ENCODE measurements around the gene UNC79. TPM values are rescaled to one million over a fixed set of nuclear protein-coding genes. Genes with fewer than 3 reads are reported as not detected.

UNC79 gene
- total and polyA plus RNA-seq, 10 of the 15 experiments (the other 5 are each of a cell fraction or from before 2014, with no cell fraction given): 0.04 to 0.29 (median 0.14) TPM

- in situ Hi-C loops (cut with MboI): no loop called here
- CTCF ChIA-PET: no interaction called here
- Histone ChIP-seq H3K9ac (ENCODE audit: control insufficient read depth, insufficient read depth, low read length) (no peak overlapping the region), H2AFZ (ENCODE audit: control insufficient read depth, low read depth, low read length) (no peak overlapping the region), H3K4me2 (ENCODE audit: control insufficient read depth, insufficient read depth) (no peak overlapping the region), H3K4me1 (ENCODE audit: control insufficient read depth, insufficient read depth, low read length) (no peaks in the 10 kb centered on the region), H3K79me2 (ENCODE audit: control insufficient read depth, insufficient read depth, low read length) (no peaks in the 10 kb centered on the region), H3K4me3 (no peak overlapping the region), H4K20me1 (ENCODE audit: control insufficient read depth, insufficient read depth) (no peaks in the 10 kb centered on the region), H3K27ac (ENCODE audit: control insufficient read depth, insufficient read depth) (no peak overlapping the region), H3K36me3 (ENCODE audit: control insufficient read depth in 2 of 2, insufficient read depth in 2 of 2, low read length in 1 of 2) (no peaks in the 10 kb centered on the region), H3K9me3 (replicated peaks; ENCODE audit: control insufficient read depth, insufficient read depth, low read length) (no peaks in the 10 kb centered on the region; the same call in 2 of the 3 replicates), H3K27me3 (replicated peaks in 1 of 2; ENCODE audit: control insufficient read depth in 2 of 2, insufficient read depth in 2 of 2, low read length in 1 of 2) (peaks cover 0 to 2% of the 10 kb centered on the region in 2 experiments; a peak in 1 of 4 replicates)
- TF ChIP-seq ZNF274 (IDR thresholded peaks at IDR 0.05; ENCODE audit: insufficient read depth, insufficient read length): no peak
- TF ChIP-seq RBBP5 (conservative IDR thresholded peaks at IDR 0.05): no peak
- no peak for TF ChIP-seq ZNF592 (IDR thresholded peaks at IDR 0.05)
- no peak for TF ChIP-seq SREBF2 (IDR thresholded peaks at IDR 0.05; ENCODE audit: low read length)
- TF ChIP-seq HSF1 (IDR thresholded peaks at IDR 0.05; ENCODE audit: low read depth, low read length): no peak
- TF ChIP-seq BCL3 (IDR thresholded peaks at IDR 0.05; ENCODE audit: borderline replicate concordance, insufficient read depth, low read depth, low read length, poor library complexity, severe bottlenecking): no peak
- TF ChIP-seq MYC (IDR thresholded peaks at IDR 0.05; ENCODE audit: insufficient read depth, insufficient read length, insufficient replicate concordance, low read length, severe bottlenecking): no peak
- POLR2A ChIA-PET: no interaction called here
- SMC1A ChIA-PET (ENCODE audit: uncharacterized antibody, unreplicated experiment): interaction anchor here (1.6 kb wide), 1 partner anchor 32 kb away, joined by 4 read pairs; no protein-coding TSS in a partner anchor
- FAIRE-seq: no peak
- RAD21 ChIA-PET (ENCODE audit: unreplicated experiment): no interaction called here
- no peak for ATAC-seq
- WGBS (ENCODE audit: insufficient coverage, insufficient replicate concordance, low lambda C conversion rate, missing lambda C conversion rate): 40% methylated on average over 3 of the region's 3 CpGs
- no TSS peak for BruUV-seq (replicated peaks)
- DNase-seq (ENCODE audit: low read depth, low spot score): no peak
- intact Hi-C loops (cut with micrococcal nuclease; ENCODE audit: unreplicated experiment): no loop called here
Observed at GRCh38 chr14:93496856-93497741, 66.4 kb downstream of the UNC79 start.
